ENCODE measurements around the gene TTC7B. TPM values are rescaled to one million over a fixed set of nuclear protein-coding genes. Genes with fewer than 3 reads are reported as not detected.

The TTC7B gene
- total and polyA plus RNA-seq, 2 experiments from 2014 or later: 7.9 to 28.6 TPM

- Histone ChIP-seq H4K20me1 (replicated peaks; ENCODE audit: insufficient read depth) (no peaks in the 10 kb centered on the region), H3K27ac (ENCODE audit: low read depth) (no peak overlapping the region), H3K27me3 (ENCODE audit: insufficient read depth) (no peaks in the 10 kb centered on the region), H3K4me2 (no peak overlapping the region), H3K79me2 (replicated peaks; ENCODE audit: insufficient read depth) (no peaks in the 10 kb centered on the region), H3F3A (replicated peaks; ENCODE audit: low read depth) (no peaks in the 10 kb centered on the region), H3K4me1 (ENCODE audit: insufficient read depth) (no peaks in the 10 kb centered on the region), H3K36me3 (ENCODE audit: insufficient read depth) (no peaks in the 10 kb centered on the region), H3K4me3 (no peak overlapping the region), H2AFZ (no peak overlapping the region), H3K9me2 (ENCODE audit: insufficient read depth) (peaks cover 9% of the 10 kb centered on the region; the same call in 1 of the 2 replicates)
- DNase-seq (ENCODE audit: low spot score) (no peak), ATAC-seq (no peak)
- Mint-ChIP-seq H3K36me3 (ENCODE audit: low read depth) (no peaks in the 10 kb centered on the region), H3K27me3 (ENCODE audit: insufficient read depth, low read depth, poor library complexity) (no peaks in the 10 kb centered on the region), H3K4me3 (no peak overlapping the region), H3K27ac (no peak overlapping the region), H3K4me1 (peaks cover 2% of the 10 kb centered on the region; the same call in 1 of the 3 replicates), H3K9me3 (no peaks in the 10 kb centered on the region; the same call in 2 of the 3 replicates)
- no peak for TF ChIP-seq CTCF (conservative IDR thresholded peaks at IDR 0.05; ENCODE audit: low read depth in 2 of 2)
- no peak for TF ChIP-seq REST (IDR thresholded peaks at IDR 0.05; ENCODE audit: unreplicated experiment)
- no peak for TF ChIP-seq ETS1 (IDR thresholded peaks at IDR 0.05)
- TF ChIP-seq STAT1 (IDR thresholded peaks at IDR 0.05; ENCODE audit: unreplicated experiment): no peak
Measured at GRCh38 chr14:90846511-90846910, 30.3 kb upstream of the TTC7B start.

GRCh38 chr14:90844321-90844720, 28.1 kb upstream of the TTC7B start:
- Histone ChIP-seq H3K36me3 (ENCODE audit: insufficient read depth) (no peaks in the 10 kb centered on the region), H3K27ac (ENCODE audit: low read depth) (no peak overlapping the region), H3F3A (replicated peaks; ENCODE audit: low read depth) (no peaks in the 10 kb centered on the region), H3K27me3 (ENCODE audit: insufficient read depth) (no peaks in the 10 kb centered on the region), H3K79me2 (replicated peaks; ENCODE audit: insufficient read depth) (no peaks in the 10 kb centered on the region), H4K20me1 (replicated peaks; ENCODE audit: insufficient read depth) (no peaks in the 10 kb centered on the region), H3K4me1 (ENCODE audit: insufficient read depth) (no peaks in the 10 kb centered on the region), H3K9me2 (ENCODE audit: insufficient read depth) (peaks cover 9% of the 10 kb centered on the region; the same call in 1 of the 2 replicates), H2AFZ (no peak overlapping the region), H3K4me2 (no peak overlapping the region), H3K4me3 (no peak overlapping the region)
- DNase-seq (ENCODE audit: low spot score): no peak
- Mint-ChIP-seq H3K4me3 (no peak overlapping the region), H3K36me3 (ENCODE audit: low read depth) (no peaks in the 10 kb centered on the region), H3K27ac (no peak overlapping the region), H3K9me3 (no peaks in the 10 kb centered on the region; the same call in 2 of the 3 replicates), H3K4me1 (no peaks in the 10 kb centered on the region), H3K27me3 (ENCODE audit: insufficient read depth, low read depth, poor library complexity) (peaks cover 2% of the 10 kb centered on the region)
- ATAC-seq: no peak
- no peak for TF ChIP-seq JUNB (IDR thresholded peaks at IDR 0.05; ENCODE audit: unreplicated experiment)
- no peak for TF ChIP-seq EZH2 (IDR thresholded peaks at IDR 0.05; ENCODE audit: low read depth, unreplicated experiment)
- no peak for TF ChIP-seq ZNF462 (CRISPR knock-in tag; IDR thresholded peaks at IDR 0.05)
- no peak for TF ChIP-seq ETS1 (IDR thresholded peaks at IDR 0.05)

All from GM23338 (cell line).